ENCODE measurements around the gene DRD4. TPM values are rescaled to one million over a fixed set of nuclear protein-coding genes. Genes with fewer than 3 reads are reported as not detected.
A peak's percentile ranks its signal among the peaks of the same experiment; 100 is the strongest.

Gene DRD4
- polyA plus RNA-seq, 2 donors, result 0.18 to 0.39 TPM

DNA sequence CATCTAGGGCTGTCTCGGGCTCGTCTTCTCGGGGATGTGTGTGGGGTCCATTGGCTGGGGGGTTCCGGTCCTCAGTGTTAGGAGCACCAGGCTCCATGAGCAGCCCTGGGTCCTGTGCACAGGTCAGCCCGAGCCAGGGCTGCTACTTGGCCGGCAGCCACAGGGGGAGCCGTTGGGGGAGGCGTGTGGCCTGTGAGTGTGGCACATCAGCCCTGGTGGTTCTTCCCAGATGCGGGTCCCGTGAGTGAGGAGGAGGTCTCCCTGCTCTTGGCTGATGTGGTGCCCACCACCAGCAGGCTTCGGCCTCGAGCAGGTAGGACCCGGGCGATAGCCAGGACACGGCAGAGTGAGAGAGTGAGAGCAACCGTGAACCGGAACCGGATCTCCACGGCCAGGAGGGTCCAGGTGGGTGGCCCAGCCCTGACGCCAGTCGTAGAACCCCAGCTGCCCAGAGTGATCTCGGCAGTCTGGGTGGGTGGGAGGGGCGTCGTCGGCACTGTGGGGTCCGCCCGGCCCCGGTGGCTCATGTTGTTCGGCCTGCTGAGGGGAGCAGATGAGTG, 39.8 kb upstream of the DRD4 start:
- Histone ChIP-seq H3K4me1 (ENCODE audit: control insufficient read depth in 2 of 2, insufficient read depth in 2 of 2, low read length in 1 of 2) (no peaks in the 10 kb centered on the region), H3K9me3 (ENCODE audit: control insufficient read depth in 2 of 2, insufficient read depth in 1 of 2, low read depth in 1 of 2, low read length in 1 of 2) (no peaks in the 10 kb centered on the region), H3K4me3 (ENCODE audit: low read depth in 1 of 2, low read length in 2 of 2) (no peak overlapping the region), H3K36me3 (ENCODE audit: control insufficient read depth in 2 of 2, insufficient read depth in 2 of 2, low read length in 1 of 2) (peaks cover 34 to 76% of the 10 kb centered on the region in 2 donors), H3K27ac (ENCODE audit: low read depth in 2 of 2, low read length in 1 of 2) (no peak overlapping the region), H3K27me3 (ENCODE audit: control insufficient read depth in 1 of 2, insufficient read depth in 2 of 2, low read length in 2 of 2) (no peaks in the 10 kb centered on the region)
- WGBS, 2 donors, result 90 to 93% methylated on average over 28 to 29 of the region's 29 CpGs

DNA sequence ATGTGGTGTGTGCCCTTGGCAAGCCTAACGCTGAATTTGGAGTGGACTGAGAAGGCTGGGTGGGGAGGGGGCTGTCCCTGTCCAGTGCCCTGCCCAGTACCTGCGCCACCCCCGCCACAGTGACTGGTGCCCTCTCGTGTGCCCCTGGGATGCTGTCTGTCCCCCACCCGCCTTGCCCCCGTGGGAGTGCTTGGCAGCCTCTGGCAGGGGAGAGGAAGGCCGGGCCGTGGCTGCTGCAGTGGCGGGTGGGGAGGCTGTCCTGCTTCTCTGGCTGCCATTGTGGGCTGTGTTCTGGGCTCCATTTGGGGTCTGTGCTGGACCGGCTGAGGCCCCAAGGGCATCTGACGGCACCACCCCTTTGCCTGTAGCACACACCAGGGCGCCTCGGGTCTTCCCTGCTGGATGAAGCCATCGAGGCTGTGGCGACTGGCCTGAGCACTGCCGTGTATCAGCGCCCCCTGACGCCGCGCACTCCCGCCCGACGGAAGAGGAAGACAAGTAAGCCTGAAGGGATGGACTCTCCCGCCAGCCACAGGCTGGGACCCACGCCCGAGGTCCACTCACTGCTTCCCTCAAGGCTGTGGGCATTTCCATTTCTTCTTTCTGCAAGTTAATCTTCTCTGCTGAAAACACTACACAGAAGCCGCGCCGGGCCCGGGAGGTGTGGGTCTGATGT, 38.9 kb upstream of the DRD4 start:
- H3K4me3 ChIP-seq (ENCODE audit: low read depth in 1 of 2, low read length in 2 of 2), result no peak overlapping the region
- no peaks in the 10 kb centered on the region for H3K9me3 ChIP-seq (ENCODE audit: control insufficient read depth in 2 of 2, insufficient read depth in 1 of 2, low read depth in 1 of 2, low read length in 1 of 2)
- WGBS, 2 donors, result 93 to 94% methylated on average over 29 to 30 of the region's 30 CpGs
- H3K27ac ChIP-seq (ENCODE audit: low read depth in 2 of 2, low read length in 1 of 2), result no peak overlapping the region
- peaks cover 31 to 71% of the 10 kb centered on the region in 2 donors for H3K36me3 ChIP-seq (ENCODE audit: control insufficient read depth in 2 of 2, insufficient read depth in 2 of 2, low read length in 1 of 2)
- no peaks in the 10 kb centered on the region for H3K27me3 ChIP-seq (ENCODE audit: control insufficient read depth in 1 of 2, insufficient read depth in 2 of 2, low read length in 2 of 2)
- no peaks in the 10 kb centered on the region for H3K4me1 ChIP-seq (ENCODE audit: control insufficient read depth in 2 of 2, insufficient read depth in 2 of 2, low read length in 1 of 2)

DNA sequence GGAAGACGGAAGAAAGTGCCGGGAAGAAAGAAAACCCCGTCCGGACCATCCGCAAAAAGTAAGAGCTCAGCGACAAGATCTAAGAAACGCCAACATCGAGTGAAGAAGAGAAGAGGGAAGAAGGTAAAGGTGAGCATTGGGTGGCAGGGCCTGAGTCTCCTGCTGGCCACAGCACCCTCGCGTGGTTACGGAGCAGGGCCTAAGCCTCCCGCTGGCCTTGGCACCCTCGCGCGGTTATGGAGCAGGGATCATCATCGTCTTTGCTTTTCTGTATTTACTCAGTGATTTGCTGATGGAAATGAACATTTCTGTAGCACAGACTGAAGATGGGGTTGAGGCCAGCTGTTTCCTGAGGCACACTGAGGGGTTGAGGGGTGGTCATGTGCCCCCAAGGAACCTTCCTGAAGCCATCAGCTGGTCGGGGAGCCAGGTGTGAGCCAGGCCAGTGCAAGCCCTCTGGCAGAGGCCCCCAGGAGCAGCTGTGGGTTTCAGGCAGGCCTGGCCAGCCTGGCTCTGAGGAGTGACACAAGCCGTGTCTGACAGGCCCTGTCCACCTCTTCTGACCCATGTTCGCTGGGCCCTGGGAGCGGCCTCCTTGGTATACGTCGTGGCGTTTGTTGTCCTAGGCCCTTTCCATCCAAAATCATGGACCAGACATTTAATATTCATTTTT, 35.4 kb upstream of the DRD4 start:
- Histone ChIP-seq H3K27me3 (ENCODE audit: control insufficient read depth in 1 of 2, insufficient read depth in 2 of 2, low read length in 2 of 2) (no peaks in the 10 kb centered on the region), H3K36me3 (ENCODE audit: control insufficient read depth in 2 of 2, insufficient read depth in 2 of 2, low read length in 1 of 2) (peaks cover 28 to 71% of the 10 kb centered on the region in 2 donors), H3K27ac (ENCODE audit: low read depth in 2 of 2, low read length in 1 of 2) (no peak overlapping the region), H3K9me3 (ENCODE audit: control insufficient read depth in 2 of 2, insufficient read depth in 1 of 2, low read depth in 1 of 2, low read length in 1 of 2) (no peaks in the 10 kb centered on the region), H3K4me3 (ENCODE audit: low read depth in 1 of 2, low read length in 2 of 2) (no peak overlapping the region), H3K4me1 (ENCODE audit: control insufficient read depth in 2 of 2, insufficient read depth in 2 of 2, low read length in 1 of 2) (peaks cover 0 to 11% of the 10 kb centered on the region in 2 donors)
- WGBS, 2 donors, result 93 to 94% methylated on average over 23 of the region's 23 CpGs

DNA sequence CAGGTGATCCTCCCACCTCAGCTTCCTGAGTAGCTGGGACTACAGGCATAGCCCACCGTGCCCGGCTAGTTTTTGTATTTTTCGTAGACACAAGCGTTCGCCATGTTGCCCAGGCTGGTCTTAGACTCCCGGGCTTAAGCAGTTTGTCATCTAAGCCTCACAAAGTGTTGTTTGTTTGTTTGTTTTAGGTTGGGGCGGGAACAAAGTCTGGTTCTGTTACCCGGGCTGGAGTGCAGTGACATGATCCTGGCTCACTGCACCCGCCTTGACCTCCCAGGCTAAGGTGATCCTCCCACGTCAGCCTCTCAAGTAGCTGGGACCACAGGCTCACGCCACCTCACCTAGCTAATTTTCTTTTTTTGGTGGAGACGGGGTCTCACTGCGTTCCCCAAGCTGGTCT, 33.9 kb upstream of the DRD4 start:
- Histone ChIP-seq H3K27me3 (ENCODE audit: control insufficient read depth in 1 of 2, insufficient read depth in 2 of 2, low read length in 2 of 2) (no peaks in the 10 kb centered on the region), H3K27ac (ENCODE audit: low read depth in 2 of 2, low read length in 1 of 2) (no peak overlapping the region), H3K4me1 (ENCODE audit: control insufficient read depth in 2 of 2, insufficient read depth in 2 of 2, low read length in 1 of 2) (peaks cover 0 to 11% of the 10 kb centered on the region in 2 donors), H3K36me3 (ENCODE audit: control insufficient read depth in 2 of 2, insufficient read depth in 2 of 2, low read length in 1 of 2) (peaks cover 28 to 72% of the 10 kb centered on the region in 2 donors), H3K4me3 (ENCODE audit: low read depth in 1 of 2, low read length in 2 of 2) (no peak overlapping the region), H3K9me3 (ENCODE audit: control insufficient read depth in 2 of 2, insufficient read depth in 1 of 2, low read depth in 1 of 2, low read length in 1 of 2) (no peaks in the 10 kb centered on the region)
- WGBS, 2 donors, result 91 to 92% methylated on average over 13 of the region's 13 CpGs

DNA sequence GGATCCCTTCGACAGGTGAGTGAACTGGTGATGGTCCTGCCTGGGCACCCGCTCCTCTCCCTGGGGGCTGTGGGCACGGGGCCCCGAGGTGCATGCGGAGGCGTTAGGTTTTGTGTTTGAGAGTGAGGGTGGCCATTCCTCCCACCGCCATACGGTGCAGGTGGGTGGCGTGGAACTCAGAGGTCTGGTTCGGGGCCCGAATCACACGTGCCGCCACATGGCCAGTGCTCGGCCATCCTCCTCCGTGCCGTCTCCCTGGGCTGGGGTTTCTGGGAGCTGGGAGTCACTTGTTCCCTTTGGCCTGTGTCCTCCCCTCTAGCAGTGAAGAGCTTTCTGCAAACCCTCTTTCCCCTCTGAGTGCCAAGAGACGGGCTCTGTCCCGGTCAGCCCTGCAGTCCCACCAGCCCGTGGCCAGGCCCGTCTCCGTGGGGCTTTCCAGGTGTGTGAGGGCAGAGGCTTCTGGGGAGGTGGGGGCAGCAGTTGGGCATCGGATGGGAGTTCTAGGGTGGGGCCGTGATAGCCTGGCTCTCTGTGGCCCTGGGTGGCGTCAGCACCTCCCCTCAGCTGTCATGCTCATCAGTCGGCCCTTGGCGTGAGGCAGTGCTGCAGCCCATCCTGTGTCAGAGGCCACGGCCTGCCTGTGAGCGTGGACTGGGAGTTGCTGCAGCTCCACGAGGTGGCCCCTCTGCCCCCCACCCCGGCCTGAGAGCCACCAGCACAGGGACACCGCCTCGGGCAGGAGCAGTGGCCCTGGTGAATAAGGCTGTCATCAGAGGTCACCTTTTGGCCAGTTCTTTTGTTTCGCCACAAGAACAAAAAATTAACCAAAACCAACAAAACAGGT, 31.6 kb upstream of the DRD4 start:
- WGBS, 2 donors, result 89 to 90% methylated on average over 33 of the region's 33 CpGs
- peaks cover 28 to 78% of the 10 kb centered on the region in 2 donors for H3K36me3 ChIP-seq (ENCODE audit: control insufficient read depth in 2 of 2, insufficient read depth in 2 of 2, low read length in 1 of 2)
- H3K27me3 ChIP-seq (ENCODE audit: control insufficient read depth in 1 of 2, insufficient read depth in 2 of 2, low read length in 2 of 2), result no peaks in the 10 kb centered on the region
- peaks cover 0 to 11% of the 10 kb centered on the region in 2 donors for H3K4me1 ChIP-seq (ENCODE audit: control insufficient read depth in 2 of 2, insufficient read depth in 2 of 2, low read length in 1 of 2)
- H3K27ac ChIP-seq (ENCODE audit: low read depth in 2 of 2, low read length in 1 of 2), result peak overlapping the region; percentile 23 to 65
- H3K9me3 ChIP-seq (ENCODE audit: control insufficient read depth in 2 of 2, insufficient read depth in 1 of 2, low read depth in 1 of 2, low read length in 1 of 2), result no peaks in the 10 kb centered on the region
- no peak overlapping the region for H3K4me3 ChIP-seq (ENCODE audit: low read depth in 1 of 2, low read length in 2 of 2)

DNA sequence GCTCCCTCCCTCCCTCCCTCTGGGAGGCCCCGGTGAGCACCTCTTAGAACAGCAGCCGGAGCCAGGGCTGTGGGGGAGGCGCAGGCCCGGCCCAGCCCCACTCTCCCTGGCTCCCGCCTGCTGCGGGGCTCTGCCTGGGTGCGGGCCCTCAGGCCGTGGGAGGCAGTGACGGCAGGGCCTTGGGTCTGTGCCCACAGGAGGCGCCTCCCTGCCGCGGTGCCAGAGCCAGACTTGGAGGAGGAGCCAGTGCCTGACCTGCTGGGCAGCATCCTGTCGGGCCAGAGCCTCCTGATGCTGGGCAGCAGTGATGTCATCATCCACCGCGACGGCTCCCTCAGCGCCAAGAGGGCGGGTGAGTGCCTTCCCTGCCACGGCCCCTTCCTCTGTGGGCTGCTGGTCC, 30.8 kb upstream of the DRD4 start:
- H3K27me3 ChIP-seq (ENCODE audit: control insufficient read depth in 1 of 2, insufficient read depth in 2 of 2, low read length in 2 of 2), result no peaks in the 10 kb centered on the region
- H3K36me3 ChIP-seq (ENCODE audit: control insufficient read depth in 2 of 2, insufficient read depth in 2 of 2, low read length in 1 of 2), result peaks cover 34 to 82% of the 10 kb centered on the region in 2 donors
- no peak overlapping the region for H3K4me3 ChIP-seq (ENCODE audit: low read depth in 1 of 2, low read length in 2 of 2)
- peaks cover 0 to 11% of the 10 kb centered on the region in 2 donors for H3K4me1 ChIP-seq (ENCODE audit: control insufficient read depth in 2 of 2, insufficient read depth in 2 of 2, low read length in 1 of 2)
- WGBS, 2 donors, result 50 to 56% methylated on average over 18 to 19 of the region's 19 CpGs
- no peaks in the 10 kb centered on the region for H3K9me3 ChIP-seq (ENCODE audit: control insufficient read depth in 2 of 2, insufficient read depth in 1 of 2, low read depth in 1 of 2, low read length in 1 of 2)
- peak overlapping the region; percentile 45 to 67 for H3K27ac ChIP-seq (ENCODE audit: low read depth in 2 of 2, low read length in 1 of 2)

DNA sequence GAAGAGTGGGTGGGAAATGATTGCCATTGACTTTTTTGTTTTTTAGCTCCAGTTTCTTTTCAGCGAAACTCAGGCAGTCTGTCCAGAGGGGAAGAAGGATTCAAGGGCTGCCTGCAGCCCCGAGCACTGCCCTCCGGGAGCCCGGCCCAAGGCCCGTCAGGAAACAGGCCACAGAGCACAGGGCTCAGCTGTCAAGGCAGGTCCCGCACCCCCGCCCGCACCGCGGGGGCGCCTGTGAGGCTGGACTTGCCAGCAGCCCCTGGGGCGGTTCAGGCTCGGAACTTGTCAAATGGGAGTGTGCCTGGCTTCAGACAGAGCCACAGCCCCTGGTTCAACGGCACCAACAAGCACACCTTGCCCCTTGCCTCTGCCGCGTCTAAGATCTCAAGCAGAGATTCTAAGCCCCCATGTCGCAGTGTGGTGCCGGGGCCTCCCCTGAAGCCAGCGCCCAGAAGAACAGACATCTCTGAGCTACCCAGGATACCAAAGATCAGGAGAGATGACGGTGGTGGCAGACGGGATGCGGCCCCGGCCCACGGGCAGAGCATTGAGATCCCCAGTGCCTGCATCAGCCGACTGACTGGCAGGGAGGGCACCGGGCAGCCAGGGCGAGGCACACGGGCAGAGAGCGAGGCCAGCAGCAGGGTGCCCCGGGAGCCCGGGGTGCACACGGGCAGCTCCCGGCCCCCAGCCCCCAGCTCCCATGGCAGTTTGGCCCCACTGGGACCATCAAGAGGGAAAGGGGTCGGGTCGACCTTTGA, 29.9 kb upstream of the DRD4 start:
- H3K9me3 ChIP-seq (ENCODE audit: control insufficient read depth in 2 of 2, insufficient read depth in 1 of 2, low read depth in 1 of 2, low read length in 1 of 2), result no peaks in the 10 kb centered on the region
- H3K27ac ChIP-seq (ENCODE audit: low read depth in 2 of 2, low read length in 1 of 2), result peak overlapping the region in 1 of 2 donors; percentile 45
- no peak overlapping the region for H3K4me3 ChIP-seq (ENCODE audit: low read depth in 1 of 2, low read length in 2 of 2)
- H3K4me1 ChIP-seq (ENCODE audit: control insufficient read depth in 2 of 2, insufficient read depth in 2 of 2, low read length in 1 of 2), result peaks cover 0 to 13% of the 10 kb centered on the region in 2 donors
- 83 to 85% methylated on average over 35 of the region's 35 CpGs for WGBS, 2 donors
- peaks cover 34 to 84% of the 10 kb centered on the region in 2 donors for H3K36me3 ChIP-seq (ENCODE audit: control insufficient read depth in 2 of 2, insufficient read depth in 2 of 2, low read length in 1 of 2)
- no peaks in the 10 kb centered on the region for H3K27me3 ChIP-seq (ENCODE audit: control insufficient read depth in 1 of 2, insufficient read depth in 2 of 2, low read length in 2 of 2)

DNA sequence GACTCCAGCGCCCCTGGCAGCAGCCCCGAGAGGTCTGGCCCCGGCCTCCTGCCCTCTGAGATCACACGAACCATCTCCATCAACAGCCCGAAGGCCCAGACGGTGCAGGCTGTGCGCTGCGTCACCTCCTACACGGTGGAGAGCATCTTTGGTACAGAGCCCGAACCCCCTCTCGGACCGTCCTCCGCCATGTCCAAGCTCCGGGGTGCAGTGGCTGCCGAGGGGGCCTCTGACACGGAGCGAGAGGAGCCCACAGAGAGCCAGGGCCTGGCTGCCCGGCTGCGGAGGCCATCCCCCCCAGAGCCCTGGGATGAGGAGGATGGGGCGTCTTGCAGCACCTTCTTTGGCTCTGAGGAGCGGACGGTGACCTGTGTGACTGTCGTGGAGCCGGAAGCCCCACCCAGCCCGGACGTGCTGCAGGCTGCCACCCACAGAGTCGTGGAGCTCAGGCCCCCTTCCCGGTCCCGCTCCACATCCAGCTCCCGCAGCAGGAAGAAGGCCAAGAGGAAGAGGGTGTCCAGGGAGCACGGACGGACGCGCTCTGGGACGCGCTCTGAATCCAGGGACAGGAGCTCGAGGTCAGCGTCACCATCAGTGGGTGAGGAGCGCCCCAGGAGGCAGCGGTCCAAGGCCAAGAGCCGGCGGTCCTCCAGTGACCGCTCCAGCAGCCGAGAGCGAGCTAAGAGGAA, 29.0 kb upstream of the DRD4 start:
- Histone ChIP-seq H3K4me3 (ENCODE audit: low read depth in 1 of 2, low read length in 2 of 2) (no peak overlapping the region), H3K4me1 (ENCODE audit: control insufficient read depth in 2 of 2, insufficient read depth in 2 of 2, low read length in 1 of 2) (peaks cover 3 to 22% of the 10 kb centered on the region in 2 donors), H3K27ac (ENCODE audit: low read depth in 2 of 2, low read length in 1 of 2) (no peak overlapping the region), H3K9me3 (ENCODE audit: control insufficient read depth in 2 of 2, insufficient read depth in 1 of 2, low read depth in 1 of 2, low read length in 1 of 2) (no peaks in the 10 kb centered on the region), H3K36me3 (ENCODE audit: control insufficient read depth in 2 of 2, insufficient read depth in 2 of 2, low read length in 1 of 2) (peaks cover 31 to 89% of the 10 kb centered on the region in 2 donors), H3K27me3 (ENCODE audit: control insufficient read depth in 1 of 2, insufficient read depth in 2 of 2, low read length in 2 of 2) (no peaks in the 10 kb centered on the region)
- 91 to 92% methylated on average over 45 of the region's 45 CpGs for WGBS, 2 donors
